ENCODE measurements around the gene PATL2. TPM values are rescaled to one million over a fixed set of nuclear protein-coding genes. Genes with fewer than 3 reads are reported as not detected.

The PATL2 gene
- total and polyA plus RNA-seq, 11 donors: 0.44 to 4.2 (median 2.6) TPM; not detected in 1

DNA sequence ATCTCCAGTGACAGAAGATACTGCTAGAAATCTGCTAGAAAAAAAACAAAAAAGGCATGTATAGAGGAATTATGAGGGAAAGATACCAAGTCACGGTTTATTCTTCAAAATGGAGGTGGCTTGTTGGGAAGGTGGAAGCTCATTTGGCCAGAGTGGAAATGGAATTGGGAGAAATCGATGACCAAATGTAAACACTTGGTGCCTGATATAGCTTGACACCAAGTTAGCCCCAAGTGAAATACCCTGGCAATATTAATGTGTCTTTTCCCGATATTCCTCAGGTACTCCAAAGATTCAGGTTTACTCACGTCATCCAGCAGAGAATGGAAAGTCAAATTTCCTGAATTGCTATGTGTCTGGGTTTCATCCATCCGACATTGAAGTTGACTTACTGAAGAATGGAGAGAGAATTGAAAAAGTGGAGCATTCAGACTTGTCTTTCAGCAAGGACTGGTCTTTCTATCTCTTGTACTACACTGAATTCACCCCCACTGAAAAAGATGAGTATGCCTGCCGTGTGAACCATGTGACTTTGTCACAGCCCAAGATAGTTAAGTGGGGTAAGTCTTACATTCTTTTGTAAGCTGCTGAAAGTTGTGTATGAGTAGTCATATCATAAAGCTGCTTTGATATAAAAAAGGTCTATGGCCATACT lies 4.1 kb upstream of the PATL2 start:
- H3K27ac ChIP-seq: peak overlapping the region in 9 of 12 donors; percentile 17 to 100 (median 53)
- WGBS, 4 donors: 56 to 62% (median 59%) methylated on average over 6 of the region's 6 CpGs
- no peaks in the 10 kb centered on the region for H3K27me3 ChIP-seq
- DNase-seq: no peak
- no peaks in the 10 kb centered on the region for H3K9me3 ChIP-seq
- TF ChIP-seq CTCF (IDR thresholded peaks at IDR 0.05) (no peak), POLR2A (IDR thresholded peaks at IDR 0.05) (no peak)
- H3K36me3 ChIP-seq: peaks cover 2 to 76% (median 46%) of the 10 kb centered on the region in 9 donors
- intact Hi-C loops (cut with DNase I): no loop called here
- ATAC-seq: no peak
- peak overlapping the region in 8 of 12 donors; percentile 74 to 95 (median 84) for H3K4me3 ChIP-seq
- H3K4me1 ChIP-seq: peaks cover 0 to 73% (median 28%) of the 10 kb centered on the region in 12 donors

GRCh38 chr15:44713006-44713966 lies 2.2 kb upstream of the PATL2 start:
- peak overlapping the region; percentile 24 to 100 (median 99) for H3K27ac ChIP-seq
- DNase-seq: no peak
- no peaks in the 10 kb centered on the region for H3K27me3 ChIP-seq
- ATAC-seq: no peak
- peak overlapping the region; percentile 74 to 95 (median 86) for H3K4me3 ChIP-seq
- intact Hi-C loops (cut with DNase I): loop anchor here in 1 of 10 donors (2.0 kb wide), 1 partner anchor 16 kb away; no protein-coding TSS in a partner anchor
- H3K36me3 ChIP-seq: peaks cover 2 to 63% (median 32%) of the 10 kb centered on the region in 9 donors
- peaks cover 0 to 65% (median 27%) of the 10 kb centered on the region in 12 donors for H3K4me1 ChIP-seq
- 54 to 60% (median 57%) methylated on average over 5 of the region's 5 CpGs for WGBS, 4 donors
- no peaks in the 10 kb centered on the region for H3K9me3 ChIP-seq
- peak in 8 of 12 donors; percentile 9 to 42 (median 22) for TF ChIP-seq CTCF (IDR thresholded peaks at IDR 0.05)
- no peak for TF ChIP-seq POLR2A (IDR thresholded peaks at IDR 0.05)

DNA sequence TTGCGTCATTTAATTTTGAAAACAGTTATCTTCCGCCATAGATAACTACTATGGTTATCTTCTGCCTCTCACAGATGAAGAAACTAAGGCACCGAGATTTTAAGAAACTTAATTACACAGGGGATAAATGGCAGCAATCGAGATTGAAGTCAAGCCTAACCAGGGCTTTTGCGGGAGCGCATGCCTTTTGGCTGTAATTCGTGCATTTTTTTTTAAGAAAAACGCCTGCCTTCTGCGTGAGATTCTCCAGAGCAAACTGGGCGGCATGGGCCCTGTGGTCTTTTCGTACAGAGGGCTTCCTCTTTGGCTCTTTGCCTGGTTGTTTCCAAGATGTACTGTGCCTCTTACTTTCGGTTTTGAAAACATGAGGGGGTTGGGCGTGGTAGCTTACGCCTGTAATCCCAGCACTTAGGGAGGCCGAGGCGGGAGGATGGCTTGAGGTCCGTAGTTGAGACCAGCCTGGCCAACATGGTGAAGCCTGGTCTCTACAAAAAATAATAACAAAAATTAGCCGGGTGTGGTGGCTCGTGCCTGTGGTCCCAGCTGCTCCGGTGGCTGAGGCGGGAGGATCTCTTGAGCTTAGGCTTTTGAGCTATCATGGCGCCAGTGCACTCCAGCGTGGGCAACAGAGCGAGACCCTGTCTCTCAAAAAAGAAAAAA lies 1.4 kb upstream of the PATL2 start:
- DNase-seq (peak; percentile 69 to 89 (median 79)), ATAC-seq (peak; percentile 49 to 77 (median 64))
- peaks cover 0 to 57% (median 27%) of the 10 kb centered on the region in 12 donors for H3K4me1 ChIP-seq
- H3K27me3 ChIP-seq: no peaks in the 10 kb centered on the region
- H3K36me3 ChIP-seq: peaks cover 2 to 55% (median 24%) of the 10 kb centered on the region in 9 donors
- no peaks in the 10 kb centered on the region for H3K9me3 ChIP-seq
- intact Hi-C loops (cut with DNase I): loop anchor here in 3 of 10 donors (1.0 to 2.0 kb wide), 2 partner anchors 14 to 16 kb away; no protein-coding TSS in a partner anchor
- peak overlapping the region; percentile 94 to 100 (median 99) for H3K27ac ChIP-seq
- WGBS, 4 donors: 10 to 18% (median 17%) methylated on average over 24 of the region's 24 CpGs
- peak overlapping the region; percentile 74 to 95 (median 86) for H3K4me3 ChIP-seq
- TF ChIP-seq POLR2A (IDR thresholded peaks at IDR 0.05): no peak
- no peak for TF ChIP-seq CTCF (IDR thresholded peaks at IDR 0.05)
